Neuronal stem cell (in vitro differentiated cells): ENCODE results near the gene ABI3.

Experiments used
- DNase-seq: peaks from one replicate; pipeline ENCODE4 v3.0.0-alpha.2; 2013; ENCODE audit warnings: low spot score
- H2AFZ ChIP-seq: one replicate; pipeline ENCODE4 v1.6.1; 2013; ENCODE audit warnings: mild to moderate bottlenecking, low read length, inconsistent platforms
- H2AK5ac ChIP-seq: 2 replicates; pipeline ENCODE4 v1.6.1; 2013; ENCODE audit warnings: low read depth, mild to moderate bottlenecking, inconsistent platforms, low read length, moderate library complexity, mixed read lengths
- H2BK120ac ChIP-seq: 2 replicates; pipeline ENCODE4 v1.6.1; 2013; ENCODE audit warnings: low read depth, mild to moderate bottlenecking, inconsistent platforms, low read length, moderate library complexity, mixed read lengths
- H2BK12ac ChIP-seq: one replicate; pipeline ENCODE4 v1.6.1; 2013; ENCODE audit warnings: low read length, inconsistent platforms
- H2BK15ac ChIP-seq: 2 replicates; pipeline ENCODE4 v1.6.1; 2013; ENCODE audit warnings: mild to moderate bottlenecking, low read length, inconsistent platforms, mixed read lengths
- H2BK5ac ChIP-seq: one replicate; pipeline ENCODE4 v1.6.1; 2013; ENCODE audit warnings: inconsistent platforms, mild to moderate bottlenecking, low read length, moderate library complexity
- H3K14ac ChIP-seq: one replicate; pipeline ENCODE4 v1.6.1; 2013; ENCODE audit warnings: low read length, inconsistent platforms
- H3K18ac ChIP-seq: 2 replicates; pipeline ENCODE4 v1.6.1; 2013; ENCODE audit warnings: low read length, inconsistent platforms
- H3K23ac ChIP-seq: 2 replicates; pipeline ENCODE4 v1.6.1; 2013; ENCODE audit warnings: low read depth, mild to moderate bottlenecking, mixed read lengths, low read length, inconsistent platforms; ENCODE audit not compliant: poor library complexity
- H3K27ac ChIP-seq: replicated peaks from 3 replicates; pipeline ENCODE4 v1.5.1; 2013; ENCODE audit warnings: low read length, inconsistent platforms
- H3K27me3 ChIP-seq, 3 experiments: 2 replicates each; pipeline ENCODE4 v1.6.1; 2013; ENCODE audit warnings: low read length in 3 of 3, mild to moderate bottlenecking in 2 of 3, inconsistent platforms in 1 of 3, low read depth in 1 of 3, mixed read lengths in 1 of 3, moderate library complexity in 1 of 3; ENCODE audit not compliant: control insufficient read depth in 3 of 3, insufficient read depth in 3 of 3
- H3K36me3 ChIP-seq, 2 donors: replicated peaks in 1 of 2; 2 replicates each; pipeline ENCODE4 v1.6.1; 2013; ENCODE audit warnings: low read length in 2 of 2; ENCODE audit not compliant: control insufficient read depth in 2 of 2, insufficient read depth in 2 of 2
- H3K4ac ChIP-seq: 2 replicates; pipeline ENCODE4 v1.6.1; 2013; ENCODE audit warnings: inconsistent platforms, mild to moderate bottlenecking, low read length, moderate library complexity
- H3K4me1 ChIP-seq, 2 donors: 1 replicate in 1 of 2; 2 replicates in 1 of 2; pipeline ENCODE4 v1.6.1; 2013; ENCODE audit warnings: low read length in 2 of 2, low read depth in 1 of 2; ENCODE audit not compliant: control insufficient read depth in 2 of 2, insufficient read depth in 1 of 2
- H3K4me2 ChIP-seq: one replicate; pipeline ENCODE4 v1.6.1; 2013; ENCODE audit warnings: mild to moderate bottlenecking, low read length, inconsistent platforms; ENCODE audit not compliant: insufficient read depth, poor library complexity, severe bottlenecking
- H3K4me3 ChIP-seq, 2 donors: 2 replicates each; pipeline ENCODE4 v1.5.1; 2013; ENCODE audit warnings: low read length in 2 of 2, mild to moderate bottlenecking in 2 of 2, inconsistent platforms in 1 of 2, moderate library complexity in 1 of 2
- H3K79me1 ChIP-seq: one replicate; pipeline ENCODE4 v1.6.1; 2013; ENCODE audit warnings: low read depth, mild to moderate bottlenecking, inconsistent platforms, low read length, moderate library complexity
- H3K9ac ChIP-seq: one replicate; pipeline ENCODE4 v1.6.1; 2013; ENCODE audit warnings: mild to moderate bottlenecking, low read depth, low read length, inconsistent platforms; ENCODE audit not compliant: poor library complexity
- H3K9me3 ChIP-seq, 2 donors: replicated peaks in 1 of 2; 2 replicates each; pipeline versions ENCODE3 to v1.6.1; 2013; ENCODE audit warnings: low read length in 2 of 2, mild to moderate bottlenecking in 2 of 2, inconsistent platforms in 1 of 2, low read depth in 1 of 2, mixed read lengths in 1 of 2, moderate library complexity in 1 of 2; ENCODE audit not compliant: control insufficient read depth in 2 of 2, insufficient read depth in 1 of 2
- H4K8ac ChIP-seq: one replicate; pipeline ENCODE4 v1.6.1; 2013; ENCODE audit warnings: low read depth, mild to moderate bottlenecking, inconsistent platforms, low read length, moderate library complexity
- H4K91ac ChIP-seq: one replicate; pipeline ENCODE4 v1.6.1; 2013; ENCODE audit warnings: low read length, low read depth, mild to moderate bottlenecking, inconsistent platforms; ENCODE audit not compliant: poor library complexity
- WGBS, 2 donors: extraction: QIAGEN DNeasy Blood & Tissue Kit; methylation state at CpG; one replicate each; pipeline ENCODE4 v1.1.7; 2013; ENCODE audit warnings: missing lambda C conversion rate in 2 of 2, mixed read lengths in 1 of 2; ENCODE audit not compliant: insufficient read length in 2 of 2, insufficient replicate concordance in 1 of 2; ENCODE audit errors: extremely low coverage in 2 of 2; 5-methylcytosine and 5-hydroxymethylcytosine counted together

Gene ABI3

GRCh38 chr17:49191917-49192741 is 18.4 kb upstream of the ABI3 start:
- Histone ChIP-seq H2BK5ac (peak overlapping the region; percentile 99), H3K27me3 (peaks cover 0 to 13% (median 0%) of the 10 kb centered on the region in 3 experiments), H3K18ac (peak overlapping the region; percentile 100), H3K23ac (peak overlapping the region; percentile 99), H3K79me1 (no peaks in the 10 kb centered on the region), H3K4ac (peak overlapping the region; percentile 97), H3K27ac (peak overlapping the region; percentile 97), H3K9me3 (no peaks in the 10 kb centered on the region), H2AFZ (peak overlapping the region; percentile 99), H3K4me3 (peak overlapping the region; percentile 79 to 95), H3K4me1 (peaks cover 2% of the 10 kb centered on the region in 2 donors), H3K9ac (peak overlapping the region; percentile 99), H4K8ac (no peak overlapping the region), H2BK15ac (peak overlapping the region; percentile 96), H2AK5ac (peak overlapping the region; percentile 81), H4K91ac (no peak overlapping the region), H3K36me3 (no peaks in the 10 kb centered on the region), H3K14ac (peak overlapping the region; percentile 100), H3K4me2 (peak overlapping the region; percentile 95), H2BK120ac (peak overlapping the region; percentile 61), H2BK12ac (peak overlapping the region; percentile 22)
- no CpG with 5 or more reads among the region's 53 CpGs for WGBS, 2 donors
- peak; percentile 90 for DNase-seq

DNA sequence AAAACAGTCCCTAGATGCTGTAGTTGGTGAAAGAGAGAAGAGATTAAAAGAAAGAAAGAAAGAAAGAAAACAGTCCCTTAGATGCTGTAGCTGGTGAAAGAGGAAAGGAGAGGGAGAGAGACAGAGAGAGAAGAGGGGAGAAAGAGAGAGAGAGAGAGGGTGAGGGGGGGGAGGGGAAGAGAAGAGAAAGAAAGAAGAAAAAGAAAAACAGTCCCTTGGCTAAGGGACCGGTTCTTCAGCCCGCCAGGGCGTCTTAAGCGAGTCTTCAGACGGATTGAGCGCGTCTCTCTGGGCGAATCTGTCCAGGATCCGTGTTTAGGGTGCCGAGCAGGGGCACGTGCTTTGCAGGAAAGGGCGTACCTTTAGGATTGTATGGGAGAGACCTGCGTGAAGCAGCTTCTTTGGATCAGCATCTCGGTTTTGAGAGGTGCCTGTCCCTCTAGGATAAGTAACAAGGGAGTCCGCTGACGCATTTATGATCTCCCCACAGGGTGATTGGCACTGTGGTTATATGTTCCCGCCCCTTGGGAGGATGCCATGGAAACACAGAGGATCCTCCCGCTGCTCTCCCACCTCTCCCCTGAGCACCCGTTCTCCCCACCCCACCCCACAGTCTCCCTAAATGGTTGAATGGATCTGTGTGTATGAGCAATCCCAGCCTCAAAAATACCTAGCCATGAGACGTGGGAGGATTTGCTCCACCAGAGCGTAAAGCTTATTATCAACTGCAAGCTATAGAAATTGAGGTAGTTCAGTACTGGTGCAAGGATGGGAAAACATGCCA is 16.8 kb upstream of the ABI3 start:
- H3K4me1 ChIP-seq: peaks cover 2% of the 10 kb centered on the region in 2 donors
- peak overlapping the region; percentile 91 for H3K18ac ChIP-seq
- no peak overlapping the region for H4K91ac ChIP-seq
- no peak overlapping the region for H2BK120ac ChIP-seq
- H3K9me3 ChIP-seq: no peaks in the 10 kb centered on the region
- peak overlapping the region; percentile 72 for H3K4me2 ChIP-seq
- no peaks in the 10 kb centered on the region for H3K79me1 ChIP-seq
- H2AFZ ChIP-seq: peak overlapping the region; percentile 99
- H2BK12ac ChIP-seq: no peak overlapping the region
- DNase-seq: peak; percentile 52
- no peaks in the 10 kb centered on the region for H3K36me3 ChIP-seq
- no peak overlapping the region for H3K23ac ChIP-seq
- H2BK15ac ChIP-seq: no peak overlapping the region
- WGBS, 2 donors: no CpG with 5 or more reads among the region's 21 CpGs
- no peak overlapping the region for H3K4ac ChIP-seq
- no peak overlapping the region for H3K9ac ChIP-seq
- H4K8ac ChIP-seq: no peak overlapping the region
- H3K14ac ChIP-seq: no peak overlapping the region
- H3K27me3 ChIP-seq: peaks cover 0 to 13% (median 0%) of the 10 kb centered on the region in 3 experiments
- H3K4me3 ChIP-seq: peak overlapping the region; percentile 71 to 79
- peak overlapping the region; percentile 67 for H3K27ac ChIP-seq
- no peak overlapping the region for H2BK5ac ChIP-seq
- no peak overlapping the region for H2AK5ac ChIP-seq

GRCh38 chr17:49194297-49194607 is 16.3 kb upstream of the ABI3 start:
- peak overlapping the region; percentile 20 for H3K4me2 ChIP-seq
- no peak overlapping the region for H2BK12ac ChIP-seq
- no peak overlapping the region for H3K18ac ChIP-seq
- no peak overlapping the region for H2AK5ac ChIP-seq
- peaks cover 2% of the 10 kb centered on the region in 2 donors for H3K4me1 ChIP-seq
- no peak overlapping the region for H2BK15ac ChIP-seq
- H4K8ac ChIP-seq: no peak overlapping the region
- no peak overlapping the region for H2BK120ac ChIP-seq
- peak overlapping the region; percentile 20 for H3K27ac ChIP-seq
- no peak overlapping the region for H3K4ac ChIP-seq
- peak overlapping the region; percentile 99 for H2AFZ ChIP-seq
- H3K9ac ChIP-seq: no peak overlapping the region
- no peaks in the 10 kb centered on the region for H3K9me3 ChIP-seq
- no peak for DNase-seq
- H4K91ac ChIP-seq: no peak overlapping the region
- peaks cover 0 to 13% (median 0%) of the 10 kb centered on the region in 3 experiments for H3K27me3 ChIP-seq
- WGBS, 2 donors: no CpG with 5 or more reads among the region's 3 CpGs
- no peaks in the 10 kb centered on the region for H3K79me1 ChIP-seq
- no peak overlapping the region for H2BK5ac ChIP-seq
- no peak overlapping the region for H3K4me3 ChIP-seq
- H3K36me3 ChIP-seq: no peaks in the 10 kb centered on the region
- H3K14ac ChIP-seq: no peak overlapping the region
- no peak overlapping the region for H3K23ac ChIP-seq

- H2BK12ac ChIP-seq: no peak overlapping the region
Measured at GRCh38 chr17:49195751-49196150, 14.8 kb upstream of the ABI3 start.

More at GRCh38 chr17:49195751-49196150, 14.8 kb upstream of the ABI3 start:
- H3K23ac ChIP-seq: no peak overlapping the region
- H4K91ac ChIP-seq: no peak overlapping the region
- no peak overlapping the region for H3K9ac ChIP-seq
- H2BK15ac ChIP-seq: no peak overlapping the region
- H3K9me3 ChIP-seq: no peaks in the 10 kb centered on the region
- no CpG with 5 or more reads among the region's 4 CpGs for WGBS, 2 donors
- H2AK5ac ChIP-seq: no peak overlapping the region
- peaks cover 0 to 2% (median 0%) of the 10 kb centered on the region in 3 experiments for H3K27me3 ChIP-seq
- H3K4me2 ChIP-seq: no peak overlapping the region
- H3K4me3 ChIP-seq: no peak overlapping the region
- peaks cover 2% of the 10 kb centered on the region in 2 donors for H3K4me1 ChIP-seq
- no peak overlapping the region for H4K8ac ChIP-seq
- no peaks in the 10 kb centered on the region for H3K79me1 ChIP-seq
- no peak overlapping the region for H2BK120ac ChIP-seq
- no peak overlapping the region for H3K27ac ChIP-seq
- H2BK5ac ChIP-seq: no peak overlapping the region
- H3K18ac ChIP-seq: no peak overlapping the region
- no peak overlapping the region for H3K4ac ChIP-seq
- H3K14ac ChIP-seq: no peak overlapping the region
- no peak overlapping the region for H2AFZ ChIP-seq
- DNase-seq: no peak
- no peaks in the 10 kb centered on the region for H3K36me3 ChIP-seq
